HepG2 (cell line): ENCODE measurements around the gene ZBTB46. TPM values are rescaled to one million over a fixed set of nuclear protein-coding genes. Genes with fewer than 3 reads are reported as not detected.
A peak's percentile ranks its signal among the peaks of the same experiment; 100 is the strongest.

ENCODE experiments used
- CBX1 ChIP-seq: IDR thresholded peaks from one replicate; pipeline ENCODE4 v1.6.1; 2016; ENCODE audit warnings: antibody characterized with exemption, low read depth
- GATA4 ChIP-seq: sonication (generic); IDR thresholded peaks from 2 replicates; pipeline ENCODE4 v1.6.1; 2016; ENCODE audit warnings: antibody characterized with exemption, low read depth, borderline replicate concordance
- KLF15 ChIP-seq: sonication (generic); formaldehyde crosslinking; IDR thresholded peaks from 2 replicates; pipeline ENCODE4 v1.8.1; 2023; ENCODE audit warnings: borderline replicate concordance, mild to moderate bottlenecking, inconsistent platforms, missing genetic modification reagents, mixed read lengths
- NFIB ChIP-seq: sonication (generic); formaldehyde crosslinking; IDR thresholded peaks from 2 replicates; pipeline ENCODE4 v1.9.0; 2021; ENCODE audit warnings: missing genetic modification reagents, mild to moderate bottlenecking, borderline replicate concordance
- SPEN ChIP-seq: sonication (generic); formaldehyde crosslinking; IDR thresholded peaks from 2 replicates; pipeline ENCODE4 v1.5.1; 2020; ENCODE audit warnings: low read depth, mild to moderate bottlenecking, missing genetic modification reagents
- ZNF260 ChIP-seq: sonication (generic); formaldehyde crosslinking; IDR thresholded peaks from 2 replicates; pipeline ENCODE4 v1.4.0; 2020; ENCODE audit warnings: missing genetic modification reagents, low read depth, mild to moderate bottlenecking, borderline replicate concordance
- ZNF33A ChIP-seq: sonication (generic); formaldehyde crosslinking; IDR thresholded peaks from 2 replicates; pipeline ENCODE4 v1.5.1; 2020; ENCODE audit warnings: missing genetic modification reagents, mild to moderate bottlenecking, moderate library complexity, borderline replicate concordance
- ZNF501 ChIP-seq: sonication (generic); formaldehyde crosslinking; IDR thresholded peaks from 2 replicates; pipeline ENCODE4 v1.5.1; 2020; ENCODE audit warnings: mild to moderate bottlenecking, moderate library complexity, missing genetic modification reagents
- ZNF609 ChIP-seq: sonication (generic); formaldehyde crosslinking; IDR thresholded peaks from 2 replicates; pipeline ENCODE4 v1.4.0; 2020; ENCODE audit warnings: mild to moderate bottlenecking, missing genetic modification reagents, borderline replicate concordance
- ZNF687 ChIP-seq: sonication (generic); formaldehyde crosslinking; IDR thresholded peaks from 2 replicates; pipeline ENCODE4 v1.5.1; 2020; ENCODE audit warnings: mild to moderate bottlenecking, missing genetic modification reagents, moderate library complexity
- ZNF850 ChIP-seq: sonication (generic); formaldehyde crosslinking; conservative IDR thresholded peaks from 2 replicates; pipeline ENCODE4 v1.9.0; 2021; ENCODE audit warnings: mild to moderate bottlenecking, missing genetic modification reagents
- polyA plus RNA-seq, 8 experiments: library from polyadenylated mRNA; depleted of rRNA in 3 of 8; stranded (reverse) in 7 of 8; unstranded in 1 of 8; fragments of >200 nt; fragmentation: Illumina TruSeq in 4 of 8; extraction: Trizol in 4 of 8; gene quantifications; 2 replicates each; pipeline versions ENCODE4 v1.2.1 to v1.2.3, GENCODE V29; 2011 to 2016; ENCODE audit warnings: low read depth in 4 of 8, missing spikeins in 1 of 8, mixed read lengths in 1 of 8; ENCODE audit not compliant: insufficient read depth in 1 of 8
- total RNA-seq, 5 experiments: library from RNA; depleted of rRNA; stranded (reverse); fragments of >200 nt; fragmentation: Illumina TruSeq; extraction: Trizol; gene quantifications; 2 replicates each; pipeline ENCODE4 v1.2.3, GENCODE V29; 2016; ENCODE audit warnings: low read depth in 1 of 5
- TF ChIP-seq, protein P1 (sequence below): IDR thresholded peaks from 2 replicates; pipeline ENCODE4 v1.6.1; 2016; ENCODE audit warnings: low read depth
- TF ChIP-seq, protein P2 (sequence below): sonication (generic); formaldehyde crosslinking; IDR thresholded peaks from 2 replicates; pipeline ENCODE4 v1.8.0; 2022; ENCODE audit warnings: mild to moderate bottlenecking, missing genetic modification reagents
- TF ChIP-seq, protein P3 (sequence below): IDR thresholded peaks from 2 replicates; pipeline ENCODE4 v1.6.1; 2012; ENCODE audit warnings: low read depth, low read length, improper control_type of control experiment

Gene ZBTB46
- total and polyA plus RNA-seq, 2 of the 13 experiments (the other 11 are each of a cell fraction or from before 2014, with no cell fraction given), result 1.6 to 13.5 TPM

DNA sequence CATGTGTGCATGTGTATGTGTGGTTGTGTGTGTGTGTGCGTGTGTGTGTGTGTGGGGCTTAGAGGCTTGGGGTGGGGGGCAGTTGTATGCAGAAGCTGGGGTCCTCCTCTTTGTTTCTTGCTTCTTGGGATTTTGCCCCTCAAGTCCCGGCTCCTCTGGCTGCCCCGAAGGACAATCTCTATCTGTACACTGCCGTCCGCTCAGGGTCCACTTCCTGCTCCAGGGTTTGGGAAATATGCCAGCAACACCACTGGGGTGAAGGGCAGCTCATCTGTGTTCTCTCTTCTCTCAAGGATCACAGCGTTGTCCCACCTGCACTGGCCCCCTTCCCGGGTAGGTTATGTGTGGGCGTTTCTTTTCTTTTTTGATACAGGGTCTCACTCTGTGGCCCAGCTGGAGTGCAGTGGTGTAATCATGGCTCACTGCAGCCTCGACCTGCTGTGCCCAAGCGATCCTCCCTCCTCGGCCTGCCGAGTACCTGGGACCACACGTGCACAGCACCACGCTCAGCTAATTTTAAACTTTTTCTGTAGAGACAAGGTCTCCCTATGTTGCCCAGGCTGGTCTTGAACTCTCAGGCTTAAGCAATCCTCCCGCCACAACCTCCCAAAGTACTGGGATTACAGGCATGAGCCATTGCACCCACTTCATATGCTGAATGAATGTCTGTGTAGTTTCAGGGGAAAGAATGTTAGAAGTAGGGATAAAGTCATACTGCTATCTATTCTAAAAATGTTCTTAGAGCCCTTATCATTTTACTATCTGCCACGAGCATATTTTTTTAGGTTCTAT is 65.8 kb downstream of the ZBTB46 start (continued):
- peak; percentile 80 for TF ChIP-seq ZNF687 (CRISPR knock-in tag)
- TF ChIP-seq, protein P1, sequence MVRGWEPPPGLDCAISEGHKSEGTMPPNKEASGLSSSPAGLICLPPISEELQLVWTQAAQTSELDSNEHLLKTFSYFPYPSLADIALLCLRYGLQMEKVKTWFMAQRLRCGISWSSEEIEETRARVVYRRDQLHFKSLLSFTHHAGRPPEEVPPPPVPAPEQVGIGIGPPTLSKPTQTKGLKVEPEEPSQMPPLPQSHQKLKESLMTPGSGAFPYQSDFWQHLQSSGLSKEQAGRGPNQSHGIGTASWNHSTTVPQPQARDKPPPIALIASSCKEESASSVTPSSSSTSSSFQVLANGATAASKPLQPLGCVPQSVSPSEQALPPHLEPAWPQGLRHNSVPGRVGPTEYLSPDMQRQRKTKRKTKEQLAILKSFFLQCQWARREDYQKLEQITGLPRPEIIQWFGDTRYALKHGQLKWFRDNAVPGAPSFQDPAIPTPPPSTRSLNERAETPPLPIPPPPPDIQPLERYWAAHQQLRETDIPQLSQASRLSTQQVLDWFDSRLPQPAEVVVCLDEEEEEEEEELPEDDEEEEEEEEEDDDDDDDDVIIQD (CRISPR knock-in tag), result no peak
- TF ChIP-seq ZNF609, result peak; percentile 52; the same call in 1 of the 2 replicates
- no peak for TF ChIP-seq SPEN (CRISPR knock-in tag)
- TF ChIP-seq, protein P2, sequence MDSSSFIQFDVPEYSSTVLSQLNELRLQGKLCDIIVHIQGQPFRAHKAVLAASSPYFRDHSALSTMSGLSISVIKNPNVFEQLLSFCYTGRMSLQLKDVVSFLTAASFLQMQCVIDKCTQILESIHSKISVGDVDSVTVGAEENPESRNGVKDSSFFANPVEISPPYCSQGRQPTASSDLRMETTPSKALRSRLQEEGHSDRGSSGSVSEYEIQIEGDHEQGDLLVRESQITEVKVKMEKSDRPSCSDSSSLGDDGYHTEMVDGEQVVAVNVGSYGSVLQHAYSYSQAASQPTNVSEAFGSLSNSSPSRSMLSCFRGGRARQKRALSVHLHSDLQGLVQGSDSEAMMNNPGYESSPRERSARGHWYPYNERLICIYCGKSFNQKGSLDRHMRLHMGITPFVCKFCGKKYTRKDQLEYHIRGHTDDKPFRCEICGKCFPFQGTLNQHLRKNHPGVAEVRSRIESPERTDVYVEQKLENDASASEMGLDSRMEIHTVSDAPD (CRISPR knock-in tag), result no peak
- TF ChIP-seq, protein P3, sequence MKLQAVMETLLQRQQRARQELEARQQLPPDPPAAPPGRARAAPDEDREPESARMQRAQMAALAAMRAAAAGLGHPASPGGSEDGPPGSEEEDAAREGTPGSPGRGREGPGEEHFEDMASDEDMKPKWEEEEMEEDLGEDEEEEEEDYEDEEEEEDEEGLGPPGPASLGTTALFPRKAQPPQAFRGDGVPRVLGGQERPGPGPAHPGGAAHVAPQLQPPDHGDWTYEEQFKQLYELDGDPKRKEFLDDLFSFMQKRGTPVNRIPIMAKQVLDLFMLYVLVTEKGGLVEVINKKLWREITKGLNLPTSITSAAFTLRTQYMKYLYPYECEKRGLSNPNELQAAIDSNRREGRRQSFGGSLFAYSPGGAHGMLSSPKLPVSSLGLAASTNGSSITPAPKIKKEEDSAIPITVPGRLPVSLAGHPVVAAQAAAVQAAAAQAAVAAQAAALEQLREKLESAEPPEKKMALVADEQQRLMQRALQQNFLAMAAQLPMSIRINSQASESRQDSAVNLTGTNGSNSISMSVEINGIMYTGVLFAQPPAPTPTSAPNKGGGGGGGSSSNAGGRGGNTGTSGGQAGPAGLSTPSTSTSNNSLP, result no peak
- TF ChIP-seq NFIB (CRISPR knock-in tag), result no peak
- no peak for TF ChIP-seq GATA4
- TF ChIP-seq ZNF260 (CRISPR knock-in tag), result no peak
- TF ChIP-seq KLF15 (CRISPR knock-in tag), result 0 out of 2 replicates have a peak, but pooled peaks have one; percentile 1
- peak; percentile 69 for TF ChIP-seq ZNF501 (CRISPR knock-in tag)
- TF ChIP-seq ZNF850 (CRISPR knock-in tag), result no peak
- TF ChIP-seq ZNF33A (CRISPR knock-in tag), result no peak
- TF ChIP-seq CBX1, result no peak
